HK-2 (cell line): ENCODE measurements around the gene NPIPB8.
"Not testable (repeated sequence)": the region's sequence is repeated elsewhere in the genome, so short reads cannot be mapped to it uniquely, and the experiment has no call there.

Experiments used
- DNase-seq: peaks from one replicate; pipeline ENCODE4 v3.0.0-alpha.2; 2018; ENCODE audit not compliant: unreplicated experiment

The NPIPB8 gene

GRCh38 chr16:28606291-28607115 lies 31.4 kb upstream of the NPIPB8 start:
- no peak for DNase-seq

- no peak for DNase-seq
These were observed 30.7 kb upstream of the NPIPB8 start for GRCh38 chr16:28607116-28607623.

DNA sequence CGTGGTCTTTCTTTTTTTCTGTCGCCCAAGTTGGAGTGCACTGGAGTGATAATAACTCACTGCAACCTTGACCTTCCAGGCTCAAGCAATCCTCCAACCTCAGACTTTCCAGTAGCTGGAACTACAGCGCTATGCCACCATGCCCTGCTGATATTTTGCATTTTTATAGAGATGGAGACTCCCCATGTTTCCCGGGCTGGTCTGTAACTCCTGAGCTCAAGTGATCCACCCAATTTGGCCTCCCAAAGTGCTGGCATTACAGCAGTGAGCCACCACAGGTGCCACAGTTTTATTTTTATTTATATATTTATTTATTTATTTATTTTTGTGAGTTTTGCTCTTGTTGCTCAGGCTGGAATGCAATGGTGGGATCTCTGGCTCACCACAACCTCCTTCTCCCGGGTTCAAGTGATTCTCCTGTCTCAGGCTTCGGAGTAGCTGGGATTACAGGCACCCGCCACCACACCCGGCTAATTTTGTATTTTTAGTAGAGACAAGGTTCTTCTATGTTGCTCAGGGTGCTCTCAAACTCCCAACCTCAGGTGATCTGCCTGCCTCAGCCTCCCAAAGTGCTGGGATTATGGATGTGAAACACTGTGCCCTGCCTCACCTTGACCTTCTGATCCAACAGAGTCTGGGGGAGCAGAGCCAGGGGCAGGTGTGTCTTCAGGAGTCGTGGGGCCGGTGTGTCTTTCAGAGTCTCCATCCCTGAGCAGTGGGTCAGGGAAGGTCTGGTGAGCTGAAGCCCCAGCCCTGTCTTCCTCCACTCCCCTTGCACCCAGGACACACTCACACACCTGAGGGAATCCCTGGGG lies 30.0 kb upstream of the NPIPB8 start:
- not testable (repeated sequence) for DNase-seq

- not testable (repeated sequence) for DNase-seq
These were observed 29.4 kb upstream of the NPIPB8 start for GRCh38 chr16:28608496-28608808.

DNA sequence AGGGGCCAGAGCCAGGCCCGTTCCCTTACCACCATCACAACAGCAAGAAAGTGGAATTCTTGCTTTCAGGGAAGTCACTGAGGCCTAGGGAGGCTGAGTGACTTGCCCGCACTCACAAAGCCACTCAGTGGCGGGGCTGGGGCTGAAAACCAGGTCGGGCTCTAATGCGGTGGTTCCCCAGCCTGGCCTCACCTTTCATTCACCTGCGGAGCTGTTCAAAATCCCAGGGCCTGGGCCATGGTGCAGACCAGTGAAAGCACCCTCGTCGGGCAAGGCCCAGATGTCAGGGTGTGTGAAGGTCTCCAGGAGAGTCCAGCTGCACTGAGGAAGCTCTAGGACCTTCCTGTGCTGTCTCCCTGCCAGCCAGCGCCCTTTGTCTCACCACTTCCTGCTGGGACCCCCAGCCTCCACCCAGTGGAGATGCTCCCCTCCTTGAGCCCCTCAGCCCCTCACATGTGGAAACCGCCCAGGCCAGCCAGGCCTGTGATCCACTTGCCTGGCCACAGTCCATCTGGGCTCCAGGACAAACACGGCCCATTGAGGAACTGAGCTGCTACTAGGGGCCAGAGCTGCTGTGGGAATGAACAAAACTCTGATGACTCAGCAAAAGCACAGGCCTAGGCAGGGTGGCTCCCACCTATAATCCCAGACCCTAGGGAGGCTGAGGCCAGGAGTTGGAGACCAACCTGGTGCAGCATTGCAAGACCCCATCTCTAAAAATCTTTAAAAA lies 28.8 kb upstream of the NPIPB8 start:
- DNase-seq = not testable (repeated sequence)

DNA sequence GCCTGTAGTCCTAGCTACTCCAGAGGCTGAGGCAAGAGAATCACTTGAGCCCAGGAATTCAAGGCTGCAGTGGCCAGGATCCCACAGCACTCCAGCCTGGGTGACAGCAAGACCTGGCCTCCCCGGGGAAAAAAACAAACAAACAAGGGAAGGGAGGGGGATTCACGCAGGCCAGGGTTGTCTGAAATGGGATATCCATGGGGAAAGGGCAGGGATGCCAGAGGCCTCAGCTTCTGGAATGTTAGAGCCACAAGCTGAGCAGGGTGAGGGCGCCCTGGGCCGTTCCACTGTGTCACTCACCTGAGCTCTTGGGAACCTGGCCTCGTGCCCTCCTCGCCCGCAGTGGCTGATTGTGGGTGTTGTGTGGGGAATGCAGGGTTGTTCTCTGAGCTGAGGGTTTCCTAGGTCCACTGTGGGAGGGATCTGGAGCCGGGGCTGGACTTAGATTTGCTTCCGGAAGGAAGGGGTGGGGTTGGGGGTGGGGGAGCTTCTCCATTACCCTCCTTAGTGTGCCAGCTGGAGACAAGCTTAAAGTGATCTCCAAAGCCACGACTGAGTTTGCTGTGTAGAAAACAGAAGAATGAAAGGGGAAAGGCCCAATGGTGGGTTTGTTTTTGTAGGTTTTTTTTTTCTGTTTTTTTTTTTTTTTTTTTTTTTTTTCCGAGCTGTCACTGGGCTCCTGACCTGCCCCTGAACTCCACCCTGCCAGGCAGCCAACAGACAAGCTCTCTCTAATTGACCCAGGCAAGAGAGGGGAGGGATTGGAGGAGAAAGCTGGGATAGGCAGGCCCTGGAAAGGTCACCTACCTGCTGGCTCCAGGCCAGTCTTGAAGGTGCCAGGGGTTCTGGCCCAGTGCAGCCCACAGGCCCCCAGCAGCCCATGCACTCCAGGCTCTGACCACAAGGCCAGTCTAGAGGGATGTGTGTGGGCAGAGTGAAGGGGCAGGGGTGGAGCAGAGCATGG lies 28.0 kb upstream of the NPIPB8 start, which contains the start of gene SULT1A1:
Gene SULT1A1 (minus strand): TSS at position 414 of the 964 bp plus-strand sequence. CDS start 1,189 bp downstream, outside the sequence.
- DNase-seq = peak; percentile 59

- no peak for DNase-seq
These were observed 27.2 kb upstream of the NPIPB8 start for GRCh38 chr16:28610595-28611191.

- not testable (repeated sequence) for DNase-seq
These were observed 25.2 kb upstream of the NPIPB8 start for GRCh38 chr16:28612359-28613280.

DNA sequence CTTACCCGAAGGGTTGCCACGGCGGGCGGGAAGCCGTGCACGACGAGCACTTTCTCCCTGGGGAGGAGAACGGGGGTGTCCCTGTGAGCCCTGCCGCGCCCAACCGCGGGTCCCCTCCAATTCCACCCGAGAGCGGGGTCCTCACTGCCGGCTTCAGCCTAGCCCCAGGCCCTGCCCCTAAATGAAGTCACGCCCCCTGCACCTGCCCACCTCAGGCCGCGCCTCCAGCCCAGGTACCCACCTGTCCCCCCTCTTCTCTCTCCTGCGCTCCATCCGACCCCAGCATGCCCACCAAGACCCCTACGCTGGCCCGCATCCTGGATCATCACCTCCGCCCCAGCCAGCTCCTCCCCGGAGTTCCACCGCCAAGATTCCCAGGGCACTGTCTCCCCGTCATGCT lies 24.0 kb upstream of the NPIPB8 start:
- DNase-seq = not testable (repeated sequence)

GRCh38 chr16:28614561-28614960 lies 23.3 kb upstream of the NPIPB8 start:
- not testable (repeated sequence) for DNase-seq

DNA sequence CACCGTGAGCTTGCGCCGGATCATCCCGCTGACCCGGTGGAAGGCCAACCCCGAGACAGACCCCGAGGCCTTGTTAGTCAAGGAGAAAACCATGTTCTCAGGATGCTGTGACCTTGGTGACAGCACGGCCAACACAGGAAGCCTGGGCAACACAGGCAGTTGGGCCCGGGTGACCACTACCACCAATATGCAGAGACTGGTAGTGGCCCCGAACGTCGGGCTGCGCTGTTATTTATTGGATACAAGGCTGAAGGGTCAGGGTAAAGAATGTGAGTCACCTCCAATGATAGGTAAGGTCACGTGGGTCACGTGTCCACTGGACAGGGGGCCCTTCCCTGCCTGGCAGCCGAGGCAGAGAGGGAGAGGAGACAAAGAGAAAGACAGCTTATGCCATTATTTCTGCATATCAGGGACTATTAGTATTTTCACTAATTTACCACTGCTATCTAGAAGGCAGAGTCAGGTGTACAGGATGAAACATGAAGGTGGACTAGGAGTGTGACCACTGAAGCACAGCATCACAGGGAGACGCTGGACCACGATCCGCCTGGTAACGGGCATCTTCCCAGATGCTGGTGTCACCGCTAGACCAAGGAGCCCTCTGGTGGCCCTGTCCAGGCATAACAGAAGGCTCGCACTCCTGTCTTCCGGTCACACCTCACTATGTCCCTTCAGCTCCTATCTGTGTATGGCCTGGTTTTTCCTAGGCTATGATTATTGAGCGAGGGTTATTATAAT lies 22.2 kb upstream of the NPIPB8 start:
- DNase-seq = not testable (repeated sequence)

- DNase-seq = not testable (repeated sequence)
These were observed 21.7 kb upstream of the NPIPB8 start for GRCh38 chr16:28616224-28616577.

GRCh38 chr16:28616636-28617035 lies 21.2 kb upstream of the NPIPB8 start:
- DNase-seq = no peak

GRCh38 chr16:28617874-28618273 lies 20.0 kb upstream of the NPIPB8 start:
- DNase-seq = no peak

DNA sequence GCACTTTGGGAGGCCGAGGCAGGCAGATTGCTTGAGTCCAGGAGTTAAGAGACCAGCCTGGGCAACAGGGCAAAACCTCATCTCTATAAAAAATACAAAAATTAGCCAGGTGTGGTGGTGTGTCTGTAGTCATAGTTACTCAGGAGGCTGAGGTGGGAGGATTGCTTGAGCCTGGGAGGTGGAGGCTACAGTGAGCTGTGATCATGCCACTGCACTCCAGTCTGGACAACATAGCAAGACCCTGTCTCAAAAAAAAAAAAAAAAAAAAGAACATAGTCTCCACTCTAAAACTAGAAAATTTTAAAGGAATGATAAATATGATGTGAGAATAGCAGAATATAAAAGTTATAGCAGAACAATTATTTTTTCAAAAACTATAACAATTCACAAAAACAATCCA lies 17.5 kb upstream of the NPIPB8 start:
- DNase-seq = not testable (repeated sequence)

DNA sequence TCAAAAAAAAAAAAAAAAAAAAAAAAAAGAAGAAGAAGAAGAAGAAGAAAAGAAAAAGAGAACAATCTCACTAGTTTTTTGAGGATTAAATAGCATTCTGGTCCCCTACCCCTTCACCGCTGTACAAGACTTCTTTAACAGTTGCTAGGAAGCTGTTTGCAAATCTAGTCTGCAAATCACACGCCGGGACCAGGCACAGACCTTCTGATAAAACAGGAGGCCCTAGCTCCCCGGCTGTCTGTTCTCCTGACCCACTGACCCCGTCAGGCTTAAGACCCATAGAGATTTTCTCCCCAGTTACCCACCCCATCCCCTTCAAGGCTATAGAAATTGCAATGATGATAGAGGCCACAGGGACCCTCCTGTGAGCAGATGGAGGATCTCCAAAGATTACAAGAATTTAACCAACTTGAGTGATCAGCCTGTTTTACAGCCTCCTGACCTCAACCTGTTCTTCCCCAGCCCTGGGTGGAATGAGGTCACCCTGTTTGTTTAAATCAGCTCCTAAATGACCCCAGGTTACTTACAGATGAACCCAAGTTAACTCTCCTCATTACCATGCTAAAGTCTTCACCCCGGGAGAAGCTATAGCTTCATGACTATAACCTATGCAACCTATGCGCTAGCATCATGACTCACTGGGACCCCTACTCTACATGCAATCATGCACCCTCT lies 16.2 kb upstream of the NPIPB8 start:
- DNase-seq = no peak

- DNase-seq = not testable (repeated sequence)
These were observed 15.2 kb upstream of the NPIPB8 start for GRCh38 chr16:28622532-28623171.
